K562 treated with DMSO at 1 percent for 12 hours (cell line): ENCODE data around the gene CTSW. TPM values are rescaled to one million over a fixed set of nuclear protein-coding genes. Genes with fewer than 3 reads are reported as not detected.

Experiments
- total RNA-seq: library from RNA; unstranded; fragments of 300-600 nt; gene quantifications from 2 replicates; pipeline ENCODE4 v1.2.3, GENCODE V29; 2022; ENCODE audit not compliant: insufficient read depth

CTSW gene
- total RNA-seq, result 0.74 TPM in 1 of 2 replicates, not detected in the other

GRCh38 chr11:65879617-65880016 is at the start of gene CTSW:
TSS of gene CTSW (plus strand) at chr11:65879837. CDS start at chr11:65879855, 18 bp downstream.

GRCh38 chr11:65833297-65834030 is 46.2 kb upstream of the CTSW start, which contains the start of gene SNX32:
TSS of gene SNX32 (plus strand) at chr11:65833963. CDS start at chr11:65834066, 103 bp downstream.

GRCh38 chr11:65857853-65858680 is 21.6 kb upstream of the CTSW start, which contains the start of gene CFL1:
TSS of gene CFL1 (minus strand) at chr11:65858180. CDS start at chr11:65858099, 81 bp downstream.

GRCh38 chr11:65860278-65861164 is 19.1 kb upstream of the CTSW start, which contains the start of gene MUS81:
TSS of gene MUS81 (plus strand) at chr11:65860433. CDS start at chr11:65860754, 321 bp downstream.

GRCh38 chr11:65872586-65873317 is 6.9 kb upstream of the CTSW start, which contains the start of gene EFEMP2:
TSS of gene EFEMP2 (minus strand) at chr11:65872800. CDS start at chr11:65872354, 446 bp downstream.

GRCh38 chr11:65888163-65888814 is 8.7 kb downstream of the CTSW start, which contains the start of gene FIBP:
TSS of gene FIBP (minus strand) at chr11:65888471. CDS start at chr11:65888418, 53 bp downstream.

GRCh38 chr11:65890324-65891218 is 10.9 kb downstream of the CTSW start, which contains the start of gene CCDC85B:
TSS of gene CCDC85B (plus strand) at chr11:65890673. CDS start at chr11:65890784, 111 bp downstream.

GRCh38 chr11:65900125-65900898 is 20.7 kb downstream of the CTSW start, which contains the start of gene FOSL1:
TSS of gene FOSL1 (minus strand) at chr11:65900388. CDS start at chr11:65900339, 49 bp downstream.

GRCh38 chr11:65918211-65919140 is 38.8 kb downstream of the CTSW start, which contains the start of gene C11orf68:
TSS of gene C11orf68 (minus strand) at chr11:65919062. CDS start at chr11:65919031, 31 bp downstream.

GRCh38 chr11:65919141-65919572 is 39.5 kb downstream of the CTSW start, which contains the start of gene DRAP1:
TSS of gene DRAP1 (plus strand) at chr11:65919426. CDS start at chr11:65919502, 76 bp downstream.

Other genes with a start within 250 kb of the CTSW start
- 53.3 and 65.6 TPM in 2 replicates for gene SIPA1, start 241.7 kb upstream of the CTSW start, total RNA-seq
- gene RELA, start 216.9 kb upstream of the CTSW start, total RNA-seq, result 40.4 and 85.8 TPM in 2 replicates
- gene KAT5, start 167.6 kb upstream of the CTSW start, total RNA-seq, result 34.6 and 39.5 TPM in 2 replicates
- 31.8 and 55.6 TPM in 2 replicates for gene RNASEH2C, start 159.0 kb upstream of the CTSW start, total RNA-seq
- gene AP5B1, start 98.9 kb upstream of the CTSW start, total RNA-seq, result 16.1 and 36.7 TPM in 2 replicates
- gene OVOL1, start 92.8 kb upstream of the CTSW start, total RNA-seq, result not detected in 2 replicates
- gene SNX32, start 45.9 kb upstream of the CTSW start, total RNA-seq, result not detected in 2 replicates
- 719 and 743 TPM in 2 replicates for gene CFL1, start 21.7 kb upstream of the CTSW start, total RNA-seq
- 62.2 and 65.7 TPM in 2 replicates for gene MUS81, start 19.4 kb upstream of the CTSW start, total RNA-seq
- gene EFEMP2, start 7.0 kb upstream of the CTSW start, total RNA-seq, result 1.3 TPM in 1 of 2 replicates, not detected in the other
- gene FIBP, start 8.6 kb downstream of the CTSW start, total RNA-seq, result 69.0 and 70.0 TPM in 2 replicates
- gene CCDC85B, start 10.8 kb downstream of the CTSW start, total RNA-seq, result 33.9 and 65.5 TPM in 2 replicates
- gene FOSL1, start 20.6 kb downstream of the CTSW start, total RNA-seq, result 5.8 and 9.3 TPM in 2 replicates
- gene C11orf68, start 39.2 kb downstream of the CTSW start, total RNA-seq, result 44.6 and 55.1 TPM in 2 replicates
- 134 and 154 TPM in 2 replicates for gene DRAP1, start 39.6 kb downstream of the CTSW start, total RNA-seq
- not detected in 2 replicates for gene TSGA10IP, start 65.6 kb downstream of the CTSW start, total RNA-seq
- gene SART1, start 81.9 kb downstream of the CTSW start, total RNA-seq, result 31.9 and 78.2 TPM in 2 replicates
- gene EIF1AD, start 122.3 kb downstream of the CTSW start, total RNA-seq, result 17.4 and 44.8 TPM in 2 replicates
- gene BANF1, start 122.7 kb downstream of the CTSW start, total RNA-seq, result 177 and 202 TPM in 2 replicates
- not detected in 2 replicates for gene CST6, start 132.2 kb downstream of the CTSW start, total RNA-seq
- 2.1 TPM in 1 of 2 replicates, not detected in the other for gene CATSPER1, start 146.6 kb downstream of the CTSW start, total RNA-seq
- gene GAL3ST3, start 169.3 kb downstream of the CTSW start, total RNA-seq, result not detected in 2 replicates
- 184 and 273 TPM in 2 replicates for gene SF3B2, start 172.5 kb downstream of the CTSW start, total RNA-seq
- gene PACS1, start 190.4 kb downstream of the CTSW start, total RNA-seq, result 13.4 and 34.4 TPM in 2 replicates